22Rv1 (cell line): ENCODE results near the gene FOXI1.
"Not testable (repeated sequence)": the region's sequence is repeated elsewhere in the genome, so short reads cannot be mapped to it uniquely, and the experiment has no call there.

ENCODE experiments used
- CTCF ChIP-seq: fragments of 450-650 bp; IDR thresholded peaks from 2 replicates; pipeline ENCODE4 v1.5.1; 2017; ENCODE audit warnings: mild to moderate bottlenecking
- ZFX ChIP-seq: fragments of 450-650 bp; IDR thresholded peaks from 2 replicates; pipeline ENCODE4 v1.6.1; 2017; ENCODE audit warnings: antibody characterized with exemption, borderline replicate concordance

GRCh38 chr5:170094329-170094728 is 11.4 kb upstream of the FOXI1 start:
- TF ChIP-seq CTCF, ZFX: not testable (repeated sequence)
